HG02981 (cell line): ENCODE results near the gene SLC23A1.
"Not testable (repeated sequence)": the region's sequence is repeated elsewhere in the genome, so short reads cannot be mapped to it uniquely, and the experiment has no call there.

Source experiments
- ATAC-seq: cut with Tn5 transposase; IDR thresholded peaks from one replicate; pipeline ENCODE4 v1.9.1; 2021; ENCODE audit warnings: mild to moderate bottlenecking, moderate library complexity; ENCODE audit not compliant: unreplicated experiment

Gene SLC23A1

GRCh38 chr5:139374909-139375308 is 8.2 kb downstream of the SLC23A1 start:
- no peak for ATAC-seq

- no peak for ATAC-seq
Measured at GRCh38 chr5:139371482-139372435, 11.3 kb downstream of the SLC23A1 start.

GRCh38 chr5:139369181-139369580 is 13.9 kb downstream of the SLC23A1 start:
- ATAC-seq: no peak

- ATAC-seq: no peak
Measured at GRCh38 chr5:139368613-139369012, 14.5 kb downstream of the SLC23A1 start.

- no peak for ATAC-seq
Measured at GRCh38 chr5:139364466-139364865, 18.6 kb downstream of the SLC23A1 start.

GRCh38 chr5:139363937-139364336 is 19.2 kb downstream of the SLC23A1 start:
- ATAC-seq: no peak

- no peak for ATAC-seq
Measured at GRCh38 chr5:139361835-139362429, 21.2 kb downstream of the SLC23A1 start.

- ATAC-seq: no peak
Measured at GRCh38 chr5:139360384-139360783, 22.7 kb downstream of the SLC23A1 start.

GRCh38 chr5:139358064-139358463 is 25.0 kb downstream of the SLC23A1 start:
- no peak for ATAC-seq

GRCh38 chr5:139355900-139356299 is 27.2 kb downstream of the SLC23A1 start:
- ATAC-seq: not testable (repeated sequence)

GRCh38 chr5:139354186-139354585 is 28.9 kb downstream of the SLC23A1 start:
- ATAC-seq: no peak

- ATAC-seq: not testable (repeated sequence)
Measured at GRCh38 chr5:139347863-139348262, 35.2 kb downstream of the SLC23A1 start.

GRCh38 chr5:139345442-139345841 is 37.7 kb downstream of the SLC23A1 start:
- not testable (repeated sequence) for ATAC-seq

GRCh38 chr5:139344177-139344576 is 38.9 kb downstream of the SLC23A1 start:
- ATAC-seq: no peak

- ATAC-seq: no peak
Measured at GRCh38 chr5:139343476-139343875, 39.6 kb downstream of the SLC23A1 start.

GRCh38 chr5:139342423-139342723 is 40.7 kb downstream of the SLC23A1 start:
- peak; percentile 40 for ATAC-seq

GRCh38 chr5:139341689-139342422 is 41.2 kb downstream of the SLC23A1 start, which contains the start of gene PAIP2:
Gene PAIP2, plus strand, starts transcription at chr5:139341854. Its CDS starts 21,931 bp downstream, at chr5:139363785.
- peak; percentile 94 for ATAC-seq

- no peak for ATAC-seq
Measured at GRCh38 chr5:139341187-139341688, 41.9 kb downstream of the SLC23A1 start.

GRCh38 chr5:139340051-139340450 is 43.0 kb downstream of the SLC23A1 start:
- ATAC-seq: no peak

- no peak for ATAC-seq
Measured at GRCh38 chr5:139335811-139336210, 47.3 kb downstream of the SLC23A1 start.
